DOHH2 (cell line): Measurements from ENCODE around the gene DHTKD1.
"Not testable (repeated sequence)": the region's sequence is repeated elsewhere in the genome, so short reads cannot be mapped to it uniquely, and the experiment has no call there.

Source experiments
- H3F3A ChIP-seq: fragments of 200-600 bp; sonication (generic), shearing (Covaris generic); 2 replicates; pipeline ENCODE4 v1.6.0; 2016; ENCODE audit warnings: antibody characterized with exemption, mild to moderate bottlenecking; ENCODE audit not compliant: control insufficient read depth, insufficient read depth
- H3K27ac ChIP-seq: fragments of 200-600 bp; sonication (generic); 2 replicates; pipeline ENCODE4 v1.5.1; 2014; ENCODE audit warnings: low read depth, mild to moderate bottlenecking, low read length, moderate library complexity
- H3K27me3 ChIP-seq: fragments of 200-600 bp; sonication (generic); 2 replicates; pipeline ENCODE4 v1.6.1; 2014; ENCODE audit warnings: mild to moderate bottlenecking, low read length, mixed read lengths; ENCODE audit not compliant: control insufficient read depth
- H3K36me3 ChIP-seq: fragments of 200-600 bp; sonication (generic); 2 replicates; pipeline ENCODE4 v1.6.1; 2014; ENCODE audit warnings: mild to moderate bottlenecking, low read length, moderate library complexity, mixed read lengths; ENCODE audit not compliant: control insufficient read depth
- H3K4me1 ChIP-seq: fragments of 200-600 bp; sonication (generic); 2 replicates; pipeline ENCODE4 v1.6.1; 2014; ENCODE audit warnings: mild to moderate bottlenecking, low read length, mixed read lengths; ENCODE audit not compliant: control insufficient read depth
- H3K4me2 ChIP-seq: fragments of 200-600 bp; sonication (generic); 2 replicates; pipeline ENCODE4 v1.6.0; 2014; ENCODE audit warnings: mild to moderate bottlenecking, low read length, moderate library complexity
- H3K4me3 ChIP-seq: fragments of 200-600 bp; sonication (generic); 2 replicates; pipeline ENCODE4 v1.5.1; 2014; ENCODE audit warnings: mild to moderate bottlenecking, low read length, mixed read lengths
- H3K79me2 ChIP-seq: fragments of 200-600 bp; sonication (generic); 2 replicates; pipeline ENCODE4 v1.6.1; 2014; ENCODE audit warnings: mild to moderate bottlenecking, low read length, mixed read lengths; ENCODE audit not compliant: control insufficient read depth
- H3K9me2 ChIP-seq: fragments of 200-600 bp; sonication (generic); replicated peaks from 2 replicates; pipeline ENCODE4 v1.6.1; 2014; ENCODE audit warnings: mild to moderate bottlenecking, low read length, mixed read lengths; ENCODE audit not compliant: control insufficient read depth
- H3K9me3 ChIP-seq: fragments of 200-600 bp; sonication (generic); 2 replicates; pipeline ENCODE4 v1.6.1; 2014; ENCODE audit warnings: antibody characterized with exemption, low read length, mixed read lengths; ENCODE audit not compliant: control insufficient read depth, insufficient read depth
- H4K20me1 ChIP-seq: fragments of 200-600 bp; sonication (generic); 2 replicates; pipeline ENCODE4 v1.6.0; 2014; ENCODE audit warnings: low read depth, mild to moderate bottlenecking, antibody characterized with exemption, low read length, moderate library complexity; ENCODE audit not compliant: control insufficient read depth, insufficient read depth
- CTCF ChIP-seq: fragments of 200-600 bp; sonication (generic); IDR thresholded peaks from one replicate; pipeline ENCODE4 v1.5.1; 2014; ENCODE audit warnings: antibody characterized with exemption, mild to moderate bottlenecking, low read depth, low read length; ENCODE audit not compliant: poor library complexity, severe bottlenecking
- EZH2phosphoT487 ChIP-seq: fragments of 200-600 bp; sonication (generic); IDR thresholded peaks from 2 replicates; pipeline ENCODE4 v1.6.1; 2017; ENCODE audit warnings: borderline replicate concordance, mild to moderate bottlenecking, antibody characterized with exemption, low read length, moderate library complexity, mixed read lengths

DHTKD1 gene

GRCh38 chr10:12088919-12089318 is 20.2 kb downstream of the DHTKD1 start:
- Histone ChIP-seq H3K4me2 (no peak overlapping the region), H3K4me1 (no peaks in the 10 kb centered on the region), H3K27me3 (no peaks in the 10 kb centered on the region), H3K79me2 (no peaks in the 10 kb centered on the region), H3K4me3 (no peak overlapping the region), H3K36me3 (peaks cover 32% of the 10 kb centered on the region), H3K27ac (no peak overlapping the region), H3K9me3 (no peaks in the 10 kb centered on the region), H4K20me1 (no peaks in the 10 kb centered on the region), H3F3A (no peaks in the 10 kb centered on the region), H3K9me2 (no peaks in the 10 kb centered on the region)
- TF ChIP-seq CTCF = no peak
- TF ChIP-seq EZH2phosphoT487 = no peak

- TF ChIP-seq EZH2phosphoT487 (no peak), CTCF (no peak)
- no peaks in the 10 kb centered on the region for H4K20me1 ChIP-seq
- no peaks in the 10 kb centered on the region for H3K79me2 ChIP-seq
- no peak overlapping the region for H3K27ac ChIP-seq
- no peaks in the 10 kb centered on the region for H3K27me3 ChIP-seq
- no peaks in the 10 kb centered on the region for H3F3A ChIP-seq
- H3K4me3 ChIP-seq = no peak overlapping the region
- no peaks in the 10 kb centered on the region for H3K9me3 ChIP-seq
- no peak overlapping the region for H3K4me2 ChIP-seq
- no peaks in the 10 kb centered on the region for H3K9me2 ChIP-seq
- peaks cover 37% of the 10 kb centered on the region for H3K36me3 ChIP-seq
- 0 out of 2 replicates have a peak, but pooled peaks cover 2% of the 10 kb centered on the region for H3K4me1 ChIP-seq
These were observed 22.7 kb downstream of the DHTKD1 start for GRCh38 chr10:12091421-12091820.

- H3F3A ChIP-seq, H3K9me3 ChIP-seq, H3K27ac ChIP-seq, H3K79me2 ChIP-seq, H4K20me1 ChIP-seq, H3K4me3 ChIP-seq, H3K27me3 ChIP-seq, H3K4me2 ChIP-seq, H3K9me2 ChIP-seq, H3K4me1 ChIP-seq: not testable (repeated sequence)
- H3K36me3 ChIP-seq = peaks cover 37% of the 10 kb centered on the region
These were observed 28.6 kb downstream of the DHTKD1 start for GRCh38 chr10:12097361-12097760.

GRCh38 chr10:12097791-12098190 is 29.0 kb downstream of the DHTKD1 start:
- Histone ChIP-seq H3K36me3 (peaks cover 40% of the 10 kb centered on the region), H3K9me2 (no peaks in the 10 kb centered on the region), H3K79me2 (no peaks in the 10 kb centered on the region), H3K27me3 (no peaks in the 10 kb centered on the region), H3K9me3 (no peaks in the 10 kb centered on the region), H4K20me1 (no peaks in the 10 kb centered on the region), H3K27ac (no peak overlapping the region), H3K4me3 (no peak overlapping the region), H3F3A (no peaks in the 10 kb centered on the region), H3K4me1 (0 out of 2 replicates have a peak, but pooled peaks cover 2% of the 10 kb centered on the region), H3K4me2 (no peak overlapping the region)
- TF ChIP-seq EZH2phosphoT487 (no peak), CTCF (no peak)
